CD14-positive monocyte (primary cell): ENCODE data around the gene PIWIL1. TPM values are rescaled to one million over a fixed set of nuclear protein-coding genes. Genes with fewer than 3 reads are reported as not detected.

Source experiments
- DNase-seq, 3 donors: peaks; one replicate each; pipeline ENCODE4 v3.0.0-alpha.2; 2011 to 2022
- H2AFZ ChIP-seq: 2 replicates; pipeline ENCODE4 v1.6.0; 2012; ENCODE audit warnings: mild to moderate bottlenecking, low read depth, low read length, inconsistent platforms; ENCODE audit not compliant: insufficient read depth, poor library complexity, severe bottlenecking
- H3K27ac ChIP-seq, 2 donors: 1 replicate in 1 of 2; 2 replicates in 1 of 2; pipeline ENCODE4 v1.5.1; 2012 to 2013; ENCODE audit warnings: low read length in 2 of 2, control low read depth in 1 of 2, inconsistent platforms in 1 of 2, low read depth in 1 of 2, mild to moderate bottlenecking in 1 of 2
- H3K27me3 ChIP-seq, 2 donors: one replicate each; pipeline versions ENCODE4 v1.6.0 to v1.6.1; 2011 to 2013; ENCODE audit warnings: low read length in 2 of 2; ENCODE audit not compliant: control insufficient read depth in 2 of 2, insufficient read depth in 2 of 2
- H3K36me3 ChIP-seq, 2 donors: replicated peaks in 1 of 2; 1 replicate in 1 of 2; 2 replicates in 1 of 2; pipeline versions ENCODE4 v1.5.1 to v1.6.1; 2012 to 2013; ENCODE audit warnings: low read length in 2 of 2, control low read depth in 1 of 2, inconsistent platforms in 1 of 2, mild to moderate bottlenecking in 1 of 2; ENCODE audit not compliant: insufficient read depth in 2 of 2, control insufficient read depth in 1 of 2
- H3K4me1 ChIP-seq, 2 donors: 1 replicate in 1 of 2; 2 replicates in 1 of 2; pipeline versions ENCODE4 v1.5.1 to v1.6.1; 2012 to 2013; ENCODE audit warnings: low read length in 2 of 2, control low read depth in 1 of 2, inconsistent platforms in 1 of 2, mild to moderate bottlenecking in 1 of 2, moderate library complexity in 1 of 2; ENCODE audit not compliant: insufficient read depth in 2 of 2, control insufficient read depth in 1 of 2
- H3K4me2 ChIP-seq: replicated peaks from 2 replicates; pipeline ENCODE3; 2012; ENCODE audit warnings: low read length, moderate library complexity, mild to moderate bottlenecking; ENCODE audit not compliant: poor library complexity, severe bottlenecking; ENCODE audit errors: extremely low read depth
- H3K4me3 ChIP-seq, 3 experiments: fragments of 200-600 bp in 1 of 3; sonication (generic) in 1 of 3; replicated peaks in 1 of 3; 1 replicate in 2 of 3; 2 replicates in 1 of 3; pipeline ENCODE4 v1.5.1; 2011 to 2013; ENCODE audit warnings: low read length in 3 of 3, mild to moderate bottlenecking in 3 of 3, control low read depth in 2 of 3, low read depth in 2 of 3, inconsistent platforms in 1 of 3, moderate library complexity in 1 of 3
- H3K79me2 ChIP-seq: 2 replicates; pipeline ENCODE4 v1.6.0; 2012; ENCODE audit warnings: mild to moderate bottlenecking, control low read depth, inconsistent platforms, low read length, moderate library complexity; ENCODE audit not compliant: insufficient read depth
- H3K9ac ChIP-seq: 2 replicates; pipeline ENCODE4 v1.6.0; 2017; ENCODE audit warnings: low read length, mild to moderate bottlenecking; ENCODE audit not compliant: insufficient read depth, poor library complexity, severe bottlenecking
- H3K9me3 ChIP-seq, 2 donors: replicated peaks in 1 of 2; 1 replicate in 1 of 2; 2 replicates in 1 of 2; pipeline versions ENCODE4 v1.5.1 to v1.6.1; 2012 to 2013; ENCODE audit warnings: low read length in 2 of 2, control low read depth in 1 of 2; ENCODE audit not compliant: control insufficient read depth in 1 of 2, insufficient read depth in 1 of 2
- H4K20me1 ChIP-seq: 2 replicates; pipeline ENCODE4 v1.6.0; 2012; ENCODE audit warnings: mild to moderate bottlenecking, low read length, control low read depth, moderate library complexity; ENCODE audit not compliant: insufficient read depth
- H3K27ac Mint-ChIP-seq, 7 donors: one replicate each; pipeline ENCODE4 v1.8.0; 2020; ENCODE audit warnings: mild to moderate bottlenecking in 7 of 7, mixed read lengths in 7 of 7, moderate library complexity in 6 of 7, inconsistent platforms in 2 of 7
- H3K27me3 Mint-ChIP-seq, 3 donors: one replicate each; pipeline ENCODE4 v1.8.0; 2021 to 2022; ENCODE audit warnings: low read depth in 3 of 3, mild to moderate bottlenecking in 3 of 3, mixed read lengths in 3 of 3, moderate library complexity in 3 of 3, inconsistent platforms in 1 of 3
- H3K36me3 Mint-ChIP-seq, 2 donors: one replicate each; pipeline ENCODE4 v1.8.0; 2020; ENCODE audit warnings: mixed read lengths in 2 of 2, inconsistent platforms in 1 of 2, mild to moderate bottlenecking in 1 of 2
- H3K4me1 Mint-ChIP-seq: one replicate; pipeline ENCODE4 v1.8.0; 2020; ENCODE audit warnings: mild to moderate bottlenecking, mixed read lengths
- H3K4me3 Mint-ChIP-seq, 2 donors: one replicate each; pipeline ENCODE4 v1.8.0; 2020; ENCODE audit warnings: mild to moderate bottlenecking in 2 of 2, mixed read lengths in 2 of 2, moderate library complexity in 1 of 2
- H3K9me3 Mint-ChIP-seq, 7 donors: one replicate each; pipeline ENCODE4 v1.8.0; 2020 to 2022; ENCODE audit warnings: mixed read lengths in 7 of 7, mild to moderate bottlenecking in 6 of 7, moderate library complexity in 6 of 7, inconsistent platforms in 2 of 7
- CTCF ChIP-seq: fragments of 200-600 bp; IDR thresholded peaks from one replicate; pipeline ENCODE4 v1.8.0; 2022; ENCODE audit warnings: antibody characterized with exemption, mild to moderate bottlenecking
- WGBS: methylation state at CpG from one replicate; pipeline ENCODE4 v1.1.5; 2013; ENCODE audit warnings: missing lambda C conversion rate; ENCODE audit not compliant: insufficient coverage; 5-methylcytosine and 5-hydroxymethylcytosine counted together
- intact Hi-C, 2 donors: fragments of 100-400 bp; cut with micrococcal nuclease; formaldehyde crosslinking; loops; one replicate each; pipeline versions ENCODE4 v1.15.0 to v1.15.1; 2023
- polyA plus RNA-seq, 3 donors: library from polyadenylated mRNA; depleted of rRNA in 1 of 3; unstranded in 2 of 3; stranded (reverse) in 1 of 3; fragments of 300-500 nt in 2 of 3; fragments of >200 nt in 1 of 3; fragmentation: Illumina TruSeq in 2 of 3; gene quantifications; 1 replicate in 2 of 3; 2 replicates in 1 of 3; pipeline ENCODE4 v1.2.3, GENCODE V29; 2012 to 2021

PIWIL1 gene
- polyA plus RNA-seq, 3 donors: not detected

- Histone ChIP-seq H3K79me2 (no peaks in the 10 kb centered on the region), H3K4me1 (no peaks in the 10 kb centered on the region), H3K4me2 (no peak overlapping the region), H3K9ac (no peak overlapping the region), H4K20me1 (no peaks in the 10 kb centered on the region), H3K27ac (no peak overlapping the region), H3K27me3 (no peaks in the 10 kb centered on the region), H3K9me3 (no peaks in the 10 kb centered on the region), H3K4me3 (no peak overlapping the region), H3K36me3 (no peaks in the 10 kb centered on the region), H2AFZ (no peak overlapping the region)
- H3K4me3 Mint-ChIP-seq: no peak overlapping the region
- no peak for TF ChIP-seq CTCF
- H3K4me1 Mint-ChIP-seq: no peaks in the 10 kb centered on the region
- H3K9me3 Mint-ChIP-seq: no peaks in the 10 kb centered on the region
- no peak overlapping the region for H3K27ac Mint-ChIP-seq
- 90% methylated on average over 4 of the region's 7 CpGs for WGBS
- no peak for DNase-seq
- intact Hi-C loops: no loop called here
- H3K27me3 Mint-ChIP-seq: peaks cover 0 to 4% (median 3%) of the 10 kb centered on the region in 3 donors
- no peaks in the 10 kb centered on the region for H3K36me3 Mint-ChIP-seq
These were observed 9.9 kb downstream of the PIWIL1 start for GRCh38 chr12:130347588-130347987.

- no peaks in the 10 kb centered on the region for H3K36me3 ChIP-seq
- no peaks in the 10 kb centered on the region for H3K79me2 ChIP-seq
- no peak overlapping the region for H3K9ac ChIP-seq
- Mint-ChIP-seq H3K27me3 (peaks cover 0 to 6% (median 3%) of the 10 kb centered on the region in 3 donors), H3K27ac (no peak overlapping the region), H3K9me3 (no peaks in the 10 kb centered on the region), H3K4me1 (no peaks in the 10 kb centered on the region), H3K4me3 (no peak overlapping the region), H3K36me3 (no peaks in the 10 kb centered on the region)
- H3K27ac ChIP-seq: no peak overlapping the region
- H3K4me3 ChIP-seq: no peak overlapping the region
- H3K9me3 ChIP-seq: no peaks in the 10 kb centered on the region
- no peaks in the 10 kb centered on the region for H4K20me1 ChIP-seq
- intact Hi-C loops: no loop called here
- no peak overlapping the region for H3K4me2 ChIP-seq
- no peak for TF ChIP-seq CTCF
- DNase-seq: no peak
- no peaks in the 10 kb centered on the region for H3K4me1 ChIP-seq
- no peak overlapping the region for H2AFZ ChIP-seq
- no peaks in the 10 kb centered on the region for H3K27me3 ChIP-seq
- 92% methylated on average over 2 of the region's 2 CpGs for WGBS
These were observed 13.0 kb downstream of the PIWIL1 start for GRCh38 chr12:130350715-130351114.
